Measurements from ENCODE around the gene ZNF133.
"Not testable (repeated sequence)": the region's sequence is repeated elsewhere in the genome, so short reads cannot be mapped to it uniquely, and the experiment has no call there.

The ZNF133 gene

DNA sequence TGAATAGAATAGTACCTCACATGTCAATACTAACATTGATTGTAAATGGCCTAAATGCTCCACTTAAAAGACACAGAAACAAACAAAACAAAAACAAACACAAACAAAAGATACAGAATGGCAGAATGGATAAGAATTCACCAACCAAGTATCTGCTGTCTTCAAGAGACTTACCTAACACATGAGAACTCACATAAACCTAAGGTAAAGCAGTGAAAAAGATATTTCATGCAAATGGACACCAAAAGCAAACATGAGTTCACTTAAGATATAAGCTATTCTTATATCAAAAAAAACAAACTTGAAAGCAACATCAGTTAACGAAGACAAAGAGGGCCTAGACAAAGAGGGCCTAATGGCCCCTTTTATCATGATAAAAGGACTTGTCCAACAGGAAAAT lies 47.3 kb upstream of the ZNF133 start:
- Histone ChIP-seq H3K4me3 (ENCODE audit: low read depth, low read length) (no peak overlapping the region), H3K36me3 (ENCODE audit: control insufficient read depth in 2 of 2, insufficient read depth in 1 of 2, low read length in 2 of 2) (no peaks in the 10 kb centered on the region), H3K27ac (ENCODE audit: extremely low read depth, low read depth, low read length) (no peak overlapping the region), H3K9me3 (ENCODE audit: control insufficient read depth, insufficient read depth, low read depth, low read length) (no peaks in the 10 kb centered on the region), H3K4me1 (ENCODE audit: control insufficient read depth, insufficient read depth, low read length) (no peaks in the 10 kb centered on the region)
- peak; percentile 51 for TF ChIP-seq SETDB1 (IDR thresholded peaks at IDR 0.05; ENCODE audit: insufficient read length, low read length)
- TF ChIP-seq ZNF274 (IDR thresholded peaks at IDR 0.05; ENCODE audit: low read length): no peak
- TF ChIP-seq ZNF274 (tag by site-specific recombination; IDR thresholded peaks at IDR 0.05; ENCODE audit: borderline replicate concordance): peak; percentile 71; the same call in 1 of the 2 replicates
- TF ChIP-seq ZNF202 (tag by site-specific recombination; IDR thresholded peaks at IDR 0.05; ENCODE audit: borderline replicate concordance): no peak
- ChIA-PET POLR2A (no interaction called here), CTCF (interaction anchor here (0.8 kb wide), 1 partner anchor 35 kb away, joined by 3 read pairs; no protein-coding TSS in a partner anchor)

DNA sequence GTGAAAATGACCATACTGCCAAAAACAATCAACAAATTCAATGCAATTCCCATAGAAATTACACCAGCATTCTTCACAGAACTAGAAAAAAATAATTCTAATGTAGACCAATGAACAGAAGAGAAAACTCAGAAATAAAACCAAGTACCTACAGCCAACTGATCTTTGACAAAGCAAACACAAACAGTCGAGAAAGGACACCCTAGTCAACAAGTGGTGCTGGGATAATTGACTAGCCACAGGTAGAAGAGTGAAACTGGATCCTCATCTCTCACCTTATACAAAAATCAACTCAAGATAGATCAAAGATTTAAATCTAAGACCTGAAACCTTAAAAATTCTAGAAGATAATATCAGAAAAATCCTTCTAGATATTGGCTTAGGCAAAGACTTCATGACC lies 44.5 kb upstream of the ZNF133 start:
- Histone ChIP-seq H3K36me3 (ENCODE audit: control insufficient read depth in 2 of 2, insufficient read depth in 1 of 2, low read length in 2 of 2) (no peaks in the 10 kb centered on the region), H3K4me3 (ENCODE audit: low read depth, low read length) (no peak overlapping the region), H3K9me3 (ENCODE audit: control insufficient read depth, insufficient read depth, low read depth, low read length) (no peaks in the 10 kb centered on the region), H3K4me1 (ENCODE audit: control insufficient read depth, insufficient read depth, low read length) (no peaks in the 10 kb centered on the region), H3K27ac (ENCODE audit: extremely low read depth, low read depth, low read length) (no peak overlapping the region)
- TF ChIP-seq SCRT1 (tag by site-specific recombination; IDR thresholded peaks at IDR 0.05; ENCODE audit: borderline replicate concordance) (peak; percentile 81), ZNF621 (tag by site-specific recombination; IDR thresholded peaks at IDR 0.05) (no peak), SCRT2 (tag by site-specific recombination; IDR thresholded peaks at IDR 0.05) (peak; percentile 93)
- POLR2A ChIA-PET: no interaction called here
- CTCF ChIA-PET: no interaction called here

DNA sequence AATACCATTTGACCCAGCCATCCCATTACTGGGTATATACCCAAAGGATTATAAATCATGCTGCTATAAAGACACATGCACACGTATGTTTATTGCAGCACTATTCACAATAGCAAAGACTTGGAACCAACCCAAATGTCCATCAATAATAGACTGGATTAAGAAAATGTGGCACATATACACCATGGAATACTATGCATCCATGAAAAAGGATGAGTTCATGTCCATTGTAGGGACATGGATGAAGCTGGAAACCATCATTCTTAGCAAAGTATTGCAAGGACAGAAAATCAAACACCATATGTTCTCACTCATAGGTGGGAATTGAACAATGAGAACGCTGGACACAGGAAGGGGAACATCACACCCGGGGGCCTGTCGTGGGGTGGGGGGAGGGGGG lies 39.8 kb upstream of the ZNF133 start:
- H3K9me3 ChIP-seq (ENCODE audit: control insufficient read depth, insufficient read depth, low read depth, low read length); POLR2A ChIA-PET; CTCF ChIA-PET; H3K4me3 ChIP-seq (ENCODE audit: low read depth, low read length); H3K4me1 ChIP-seq (ENCODE audit: control insufficient read depth, insufficient read depth, low read length); H3K27ac ChIP-seq (ENCODE audit: extremely low read depth, low read depth, low read length); H3K36me3 ChIP-seq (ENCODE audit: control insufficient read depth in 2 of 2, insufficient read depth in 1 of 2, low read length in 2 of 2): not testable (repeated sequence)
- peak; percentile 52 for TF ChIP-seq ZNF146 (tag by site-specific recombination; IDR thresholded peaks at IDR 0.05)

DNA sequence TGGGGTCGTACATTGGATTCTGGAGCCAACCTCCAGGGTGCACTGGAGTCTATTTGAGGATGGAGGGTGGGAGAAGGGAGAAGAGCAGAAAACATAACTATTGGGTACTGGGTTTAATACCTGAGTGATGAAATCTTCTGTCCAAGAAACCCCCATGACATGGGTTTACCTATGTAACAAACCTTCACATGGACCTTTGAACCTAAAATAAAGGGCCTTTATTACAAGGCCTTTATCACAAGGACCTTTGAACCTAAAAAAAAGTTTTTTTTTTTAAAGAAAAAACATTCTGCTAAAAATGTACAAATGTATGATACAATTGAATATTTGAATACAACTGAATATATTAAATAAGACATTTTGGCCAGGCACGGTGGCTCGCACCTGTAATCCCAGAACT lies 38.1 kb upstream of the ZNF133 start:
- Histone ChIP-seq H3K36me3 (ENCODE audit: control insufficient read depth in 2 of 2, insufficient read depth in 1 of 2, low read length in 2 of 2) (no peaks in the 10 kb centered on the region), H3K4me3 (ENCODE audit: low read depth, low read length) (no peak overlapping the region), H3K4me1 (ENCODE audit: control insufficient read depth, insufficient read depth, low read length) (no peaks in the 10 kb centered on the region), H3K9me3 (ENCODE audit: control insufficient read depth, insufficient read depth, low read depth, low read length) (no peaks in the 10 kb centered on the region), H3K27ac (ENCODE audit: extremely low read depth, low read depth, low read length) (no peak overlapping the region)
- POLR2A ChIA-PET: no interaction called here
- CTCF ChIA-PET: interaction anchor here (0.6 kb wide), 1 partner anchor 24 kb away, joined by 4 read pairs; no protein-coding TSS in a partner anchor
- no peak for TF ChIP-seq ZNF777 (tag by site-specific recombination; IDR thresholded peaks at IDR 0.05; ENCODE audit: borderline replicate concordance)
- TF ChIP-seq, protein P1, sequence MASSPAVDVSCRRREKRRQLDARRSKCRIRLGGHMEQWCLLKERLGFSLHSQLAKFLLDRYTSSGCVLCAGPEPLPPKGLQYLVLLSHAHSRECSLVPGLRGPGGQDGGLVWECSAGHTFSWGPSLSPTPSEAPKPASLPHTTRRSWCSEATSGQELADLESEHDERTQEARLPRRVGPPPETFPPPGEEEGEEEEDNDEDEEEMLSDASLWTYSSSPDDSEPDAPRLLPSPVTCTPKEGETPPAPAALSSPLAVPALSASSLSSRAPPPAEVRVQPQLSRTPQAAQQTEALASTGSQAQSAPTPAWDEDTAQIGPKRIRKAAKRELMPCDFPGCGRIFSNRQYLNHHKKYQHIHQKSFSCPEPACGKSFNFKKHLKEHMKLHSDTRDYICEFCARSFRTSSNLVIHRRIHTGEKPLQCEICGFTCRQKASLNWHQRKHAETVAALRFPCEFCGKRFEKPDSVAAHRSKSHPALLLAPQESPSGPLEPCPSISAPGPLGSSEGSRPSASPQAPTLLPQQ (tag by site-specific recombination; IDR thresholded peaks at IDR 0.05): no peak
- TF ChIP-seq, protein P2, sequence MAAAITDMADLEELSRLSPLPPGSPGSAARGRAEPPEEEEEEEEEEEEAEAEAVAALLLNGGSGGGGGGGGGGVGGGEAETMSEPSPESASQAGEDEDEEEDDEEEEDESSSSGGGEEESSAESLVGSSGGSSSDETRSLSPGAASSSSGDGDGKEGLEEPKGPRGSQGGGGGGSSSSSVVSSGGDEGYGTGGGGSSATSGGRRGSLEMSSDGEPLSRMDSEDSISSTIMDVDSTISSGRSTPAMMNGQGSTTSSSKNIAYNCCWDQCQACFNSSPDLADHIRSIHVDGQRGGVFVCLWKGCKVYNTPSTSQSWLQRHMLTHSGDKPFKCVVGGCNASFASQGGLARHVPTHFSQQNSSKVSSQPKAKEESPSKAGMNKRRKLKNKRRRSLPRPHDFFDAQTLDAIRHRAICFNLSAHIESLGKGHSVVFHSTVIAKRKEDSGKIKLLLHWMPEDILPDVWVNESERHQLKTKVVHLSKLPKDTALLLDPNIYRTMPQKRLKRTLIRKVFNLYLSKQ (tag by site-specific recombination; IDR thresholded peaks at IDR 0.05; ENCODE audit: borderline replicate concordance): no peak
- no peak for TF ChIP-seq ZNF121 (tag by site-specific recombination; IDR thresholded peaks at IDR 0.05)
- no peak for TF ChIP-seq ZNF670 (tag by site-specific recombination; IDR thresholded peaks at IDR 0.05; ENCODE audit: low read depth)
- TF ChIP-seq ZNF707 (tag by site-specific recombination; IDR thresholded peaks at IDR 0.05): no peak
- TF ChIP-seq BCL11A (tag by site-specific recombination; IDR thresholded peaks at IDR 0.05; ENCODE audit: low read depth): no peak
- TF ChIP-seq ZFP69B (tag by site-specific recombination; IDR thresholded peaks at IDR 0.05): no peak
- TF ChIP-seq ZNF350 (tag by site-specific recombination; IDR thresholded peaks at IDR 0.05): no peak
- TF ChIP-seq ZNF221 (tag by site-specific recombination; IDR thresholded peaks at IDR 0.05; ENCODE audit: borderline replicate concordance): no peak
- no peak for TF ChIP-seq SCRT1 (tag by site-specific recombination; IDR thresholded peaks at IDR 0.05; ENCODE audit: borderline replicate concordance)

Measured in HEK293 (cell line).